ENCODE data around the gene OR52B2. TPM values are rescaled to one million over a fixed set of nuclear protein-coding genes. Genes with fewer than 3 reads are reported as not detected.

OR52B2 gene
- total and polyA plus RNA-seq, 9 of the 15 experiments (the other 6 are each of a cell fraction or from before 2014, with no cell fraction given), result not detected

- WGBS (ENCODE audit: insufficient coverage, low coverage, missing lambda C conversion rate), result 14% methylated on average over 3 of the region's 3 CpGs
- ChIA-PET POLR2A (interaction anchor here (0.7 kb wide), 1 partner anchor 26 kb away, joined by 3 read pairs; no protein-coding TSS in a partner anchor), CTCF (ENCODE audit: low intra/inter-chr PET ratio) (no interaction called here)
- Histone ChIP-seq H3K9me1 (ENCODE audit: control insufficient read depth, insufficient read depth, low read length) (peaks cover 2% of the 10 kb centered on the region), H3K27me3 (ENCODE audit: control insufficient read depth in 2 of 2, insufficient read depth in 2 of 2, low read length in 2 of 2) (peaks cover 0 to 7% of the 10 kb centered on the region in 2 experiments; a peak in 3 of 5 replicates), H3K79me2 (ENCODE audit: control insufficient read depth, insufficient read depth, low read length) (no peaks in the 10 kb centered on the region; the same call in 2 of the 3 replicates), H3K4me3 (no peak overlapping the region), H4K20me1 (replicated peaks; ENCODE audit: control insufficient read depth, insufficient read depth, low read length) (no peaks in the 10 kb centered on the region), H3K9ac (ENCODE audit: insufficient read depth in 1 of 2, low read depth in 2 of 2, low read length in 2 of 2) (no peak overlapping the region), H3K36me3 (ENCODE audit: control insufficient read depth, insufficient read depth, low read length) (0 out of 3 replicates have a peak, but pooled peaks cover 5% of the 10 kb centered on the region), H3K4me2 (ENCODE audit: insufficient read depth, low read length) (no peak overlapping the region), H3K27ac (ENCODE audit: extremely low read depth, low read depth, low read length) (no peak overlapping the region), H3K4me1 (replicated peaks in 1 of 2; ENCODE audit: control insufficient read depth in 2 of 2, insufficient read depth in 2 of 2, low read length in 2 of 2) (no peaks in the 10 kb centered on the region), H2AFZ (ENCODE audit: low read depth, low read length) (no peak overlapping the region), H3K9me3 (replicated peaks; ENCODE audit: control insufficient read depth, insufficient read depth, low read depth, low read length) (no peaks in the 10 kb centered on the region)
- FAIRE-seq (no peak), DNase-seq (ENCODE audit: extremely low read depth in 1 of 4, low spot score in 3 of 4) (no peak), ATAC-seq (no peak)
- BruUV-seq (replicated peaks), result no TSS peak
- in situ Hi-C loops (cut with MboI), result no loop called here
- TF ChIP-seq, protein P1, sequence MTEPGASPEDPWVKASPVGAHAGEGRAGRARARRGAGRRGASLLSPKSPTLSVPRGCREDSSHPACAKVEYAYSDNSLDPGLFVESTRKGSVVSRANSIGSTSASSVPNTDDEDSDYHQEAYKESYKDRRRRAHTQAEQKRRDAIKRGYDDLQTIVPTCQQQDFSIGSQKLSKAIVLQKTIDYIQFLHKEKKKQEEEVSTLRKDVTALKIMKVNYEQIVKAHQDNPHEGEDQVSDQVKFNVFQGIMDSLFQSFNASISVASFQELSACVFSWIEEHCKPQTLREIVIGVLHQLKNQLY (CRISPR knock-in tag; conservative IDR thresholded peaks at IDR 0.05), result no peak
- TF ChIP-seq MAZ (CRISPR knock-in tag; conservative IDR thresholded peaks at IDR 0.05 in 1 of 2, IDR thresholded peaks at IDR 0.05 in 1 of 2), result no peak
- TF ChIP-seq, protein P2, sequence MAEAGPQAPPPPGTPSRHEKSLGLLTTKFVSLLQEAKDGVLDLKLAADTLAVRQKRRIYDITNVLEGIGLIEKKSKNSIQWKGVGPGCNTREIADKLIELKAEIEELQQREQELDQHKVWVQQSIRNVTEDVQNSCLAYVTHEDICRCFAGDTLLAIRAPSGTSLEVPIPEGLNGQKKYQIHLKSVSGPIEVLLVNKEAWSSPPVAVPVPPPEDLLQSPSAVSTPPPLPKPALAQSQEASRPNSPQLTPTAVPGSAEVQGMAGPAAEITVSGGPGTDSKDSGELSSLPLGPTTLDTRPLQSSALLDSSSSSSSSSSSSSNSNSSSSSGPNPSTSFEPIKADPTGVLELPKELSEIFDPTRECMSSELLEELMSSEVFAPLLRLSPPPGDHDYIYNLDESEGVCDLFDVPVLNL (CRISPR knock-in tag; IDR thresholded peaks at IDR 0.05; ENCODE audit: low read depth), result no peak
- intact Hi-C loops (cut with micrococcal nuclease), result no loop called here
Measured at GRCh38 chr11:6203327-6203726, 33.2 kb upstream of the OR52B2 start.

Measured in K562 (cell line).